Mononuclear cell (primary cell): ENCODE results near the gene PARD3B. TPM values are rescaled to one million over a fixed set of nuclear protein-coding genes. Genes with fewer than 3 reads are reported as not detected.

Experiments used
- H3K27me3 ChIP-seq: 2 replicates; pipeline ENCODE4 v1.6.0; 2011; ENCODE audit warnings: low read length, control low read depth; ENCODE audit not compliant: insufficient read depth
- H3K4me1 ChIP-seq: 2 replicates; pipeline ENCODE4 v1.5.1; 2011; ENCODE audit warnings: mild to moderate bottlenecking, low read length, control low read depth; ENCODE audit not compliant: insufficient read depth
- H3K4me3 ChIP-seq: 2 replicates; pipeline ENCODE4 v1.5.1; 2011; ENCODE audit warnings: mild to moderate bottlenecking, low read length, moderate library complexity
- H3K9me3 ChIP-seq: 2 replicates; pipeline ENCODE4 v1.5.1; 2011; ENCODE audit warnings: low read depth, mild to moderate bottlenecking, control low read depth, low read length
- total RNA-seq: library from RNA; depleted of rRNA; stranded (reverse); fragments of >200 nt; gene quantifications from one replicate; pipeline ENCODE4 v1.2.3, GENCODE V29; 2012

Gene PARD3B
- total RNA-seq, 1 donor, result 0.94 TPM

DNA sequence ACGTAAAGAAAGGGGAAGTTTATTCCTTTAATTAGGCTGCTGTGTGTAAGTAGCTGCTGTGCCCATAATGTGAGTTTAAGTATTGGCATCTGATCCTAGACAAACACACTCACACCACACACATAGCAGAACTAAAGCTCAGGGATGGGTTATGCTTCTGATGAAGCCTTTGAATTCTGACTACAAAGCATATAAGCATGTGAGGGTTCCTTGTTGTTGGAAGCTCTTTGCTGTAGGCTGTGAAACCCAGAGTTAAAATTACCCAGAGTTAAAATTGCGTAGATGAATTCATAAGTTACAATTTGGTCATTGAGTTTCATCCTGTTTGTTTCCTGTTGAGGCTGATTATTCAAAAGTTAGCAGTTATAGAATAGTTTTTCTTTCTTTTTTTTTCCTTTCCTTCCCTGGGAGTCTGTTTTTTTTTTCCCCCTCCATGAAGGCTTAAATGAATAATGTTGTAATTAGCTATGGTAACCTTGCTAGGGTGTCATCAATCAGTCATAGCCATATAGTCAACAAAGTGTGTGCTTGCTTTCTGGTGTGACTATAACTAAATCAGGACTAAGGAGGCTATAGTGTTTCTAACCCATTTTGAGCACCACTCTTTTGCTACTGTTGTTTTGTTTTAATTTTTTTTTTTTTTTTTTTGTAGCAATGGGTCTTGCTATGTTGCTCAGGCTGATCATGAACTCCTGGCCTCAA, 426.1 kb downstream of the PARD3B start:
- H3K27me3 ChIP-seq, result no peaks in the 10 kb centered on the region
- peaks cover 22% of the 10 kb centered on the region for H3K4me1 ChIP-seq
- H3K4me3 ChIP-seq, result no peak overlapping the region
- H3K9me3 ChIP-seq, result no peaks in the 10 kb centered on the region

DNA sequence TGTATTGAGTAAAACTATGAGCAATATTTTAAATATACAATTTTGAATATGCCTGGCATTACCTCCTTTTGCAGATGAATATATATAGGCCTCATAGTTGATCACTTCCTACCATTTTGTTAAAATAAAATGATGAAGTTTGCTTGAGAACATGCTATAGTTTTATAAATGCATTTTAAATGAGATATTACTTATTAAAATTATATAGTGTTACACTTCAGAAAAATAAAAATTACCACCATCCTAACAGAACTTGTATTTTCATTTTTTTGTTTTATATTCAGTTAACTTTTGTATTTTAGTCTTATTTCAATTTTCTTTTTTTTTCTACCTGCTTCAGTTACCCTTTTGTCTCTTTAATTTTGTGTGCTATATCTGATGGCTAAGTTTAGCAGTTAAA, 426.9 kb downstream of the PARD3B start:
- Histone ChIP-seq H3K9me3 (no peaks in the 10 kb centered on the region), H3K4me3 (no peak overlapping the region), H3K4me1 (peaks cover 15% of the 10 kb centered on the region), H3K27me3 (no peaks in the 10 kb centered on the region)

DNA sequence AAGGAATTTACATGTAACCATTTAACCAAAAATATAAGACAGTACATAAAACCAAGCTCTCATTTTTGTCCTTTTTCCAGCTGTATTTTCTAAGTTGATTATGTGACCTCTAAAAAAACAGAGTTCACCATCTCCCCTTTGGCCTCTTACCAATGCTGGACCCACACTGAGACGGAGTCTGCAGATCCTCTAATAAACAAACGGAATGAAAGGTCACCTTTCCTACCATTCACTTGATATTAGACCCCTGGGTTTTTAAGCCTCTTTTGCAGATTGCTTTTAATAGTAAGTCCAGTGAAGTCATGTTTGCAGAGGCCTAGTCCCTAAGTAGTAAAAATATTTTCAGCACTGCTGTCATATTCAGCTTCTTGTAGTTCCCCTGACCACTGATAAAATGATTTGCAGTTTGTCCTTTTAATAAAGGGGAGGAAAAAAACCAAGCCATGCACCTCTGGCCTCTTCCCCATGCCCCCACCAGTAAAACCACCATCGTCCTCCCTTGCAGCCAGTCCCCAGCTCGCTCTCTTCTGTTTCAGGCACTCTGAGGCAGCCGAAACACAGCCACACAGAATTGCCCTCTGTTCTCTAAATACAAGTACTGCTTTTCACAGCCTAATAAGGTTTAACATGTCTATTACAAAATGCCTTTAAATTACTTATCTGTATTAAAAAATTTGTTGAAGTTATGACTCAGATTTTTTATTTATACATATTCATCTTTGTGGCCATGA, 427.5 kb downstream of the PARD3B start:
- Histone ChIP-seq H3K4me1 (peaks cover 9% of the 10 kb centered on the region), H3K27me3 (no peaks in the 10 kb centered on the region), H3K9me3 (no peaks in the 10 kb centered on the region), H3K4me3 (no peak overlapping the region)

DNA sequence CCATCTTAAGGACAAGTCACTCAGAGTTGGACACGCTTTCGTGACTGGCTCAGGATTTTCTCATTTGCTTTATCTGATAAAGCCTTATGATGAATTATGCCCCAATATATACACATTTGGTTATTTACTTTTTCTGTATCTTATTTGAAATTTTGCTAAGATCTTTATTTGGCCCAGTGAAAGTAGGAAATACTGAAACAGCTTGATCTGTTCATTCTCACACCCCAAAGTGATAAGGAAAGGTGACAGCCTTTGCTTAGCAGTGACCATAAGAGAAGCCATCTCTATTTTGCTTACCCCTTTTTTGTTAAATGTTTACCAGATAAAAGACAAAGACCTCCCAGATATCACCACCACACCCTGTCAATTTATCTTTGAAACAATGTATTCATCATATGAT, 428.3 kb downstream of the PARD3B start:
- H3K9me3 ChIP-seq, result no peaks in the 10 kb centered on the region
- H3K4me3 ChIP-seq, result no peak overlapping the region
- peaks cover 3% of the 10 kb centered on the region for H3K4me1 ChIP-seq
- no peaks in the 10 kb centered on the region for H3K27me3 ChIP-seq

DNA sequence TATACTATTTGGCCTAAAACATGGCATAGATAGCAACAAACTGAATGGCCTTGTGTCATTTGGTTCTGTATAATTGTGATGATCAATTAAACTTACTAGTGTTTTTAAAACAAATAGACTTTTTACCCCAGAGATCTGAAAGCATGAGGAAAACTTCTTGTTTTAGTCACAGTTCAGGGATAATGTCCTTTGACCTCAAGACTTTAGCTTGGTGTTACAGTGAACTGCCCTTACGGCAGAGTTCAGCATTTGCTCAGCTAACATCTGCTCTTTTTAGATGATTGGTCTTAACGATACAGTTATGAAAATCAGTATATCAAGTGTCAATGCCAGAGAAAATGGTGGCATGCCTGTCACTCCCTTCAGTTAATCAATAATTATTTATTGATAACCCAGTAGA, 429.2 kb downstream of the PARD3B start:
- H3K9me3 ChIP-seq, result no peaks in the 10 kb centered on the region
- no peak overlapping the region for H3K4me3 ChIP-seq
- H3K4me1 ChIP-seq, result peaks cover 3% of the 10 kb centered on the region
- no peaks in the 10 kb centered on the region for H3K27me3 ChIP-seq

DNA sequence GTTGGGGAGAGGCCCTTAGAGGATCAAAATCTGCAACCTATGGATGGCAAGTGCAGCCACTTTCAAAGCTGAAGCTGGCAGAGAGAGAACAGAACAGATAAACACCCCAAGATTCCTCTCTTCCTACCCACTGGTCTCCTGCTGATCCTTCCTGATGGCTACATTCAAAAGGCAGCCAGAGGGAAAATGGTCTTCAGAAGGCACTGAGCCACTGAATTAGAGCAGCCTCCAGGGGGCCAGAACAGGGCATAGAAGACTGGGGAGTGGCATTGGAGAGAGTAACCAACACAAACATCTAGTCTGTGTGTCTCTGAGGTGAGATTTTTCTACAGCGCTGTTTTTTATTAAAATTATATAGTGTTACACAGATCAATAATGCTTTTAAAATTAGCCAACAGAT, 432.6 kb downstream of the PARD3B start:
- no peak overlapping the region for H3K4me3 ChIP-seq
- no peaks in the 10 kb centered on the region for H3K9me3 ChIP-seq
- H3K27me3 ChIP-seq, result no peaks in the 10 kb centered on the region
- H3K4me1 ChIP-seq, result peaks cover 4% of the 10 kb centered on the region

DNA sequence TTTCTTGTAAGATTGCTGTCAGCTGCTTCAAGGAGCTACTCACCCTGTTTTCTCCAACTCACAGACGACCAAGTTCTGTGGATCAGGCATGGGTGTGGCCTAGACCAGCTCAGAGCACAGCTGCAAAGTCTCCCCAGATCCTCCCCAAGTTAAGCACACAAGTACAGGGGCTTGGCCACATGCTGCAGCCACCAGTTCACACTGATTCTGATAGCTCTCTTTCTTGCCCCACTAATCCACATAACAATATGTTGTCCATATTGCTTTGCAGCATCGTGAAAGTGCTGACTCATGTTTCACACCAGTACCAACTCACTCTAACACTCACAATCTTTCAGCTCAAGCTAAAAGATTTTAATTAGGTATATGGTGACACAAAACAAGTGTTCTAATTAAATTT, 437.0 kb downstream of the PARD3B start:
- Histone ChIP-seq H3K4me1 (peaks cover 4% of the 10 kb centered on the region), H3K27me3 (no peaks in the 10 kb centered on the region), H3K9me3 (no peaks in the 10 kb centered on the region), H3K4me3 (no peak overlapping the region)

DNA sequence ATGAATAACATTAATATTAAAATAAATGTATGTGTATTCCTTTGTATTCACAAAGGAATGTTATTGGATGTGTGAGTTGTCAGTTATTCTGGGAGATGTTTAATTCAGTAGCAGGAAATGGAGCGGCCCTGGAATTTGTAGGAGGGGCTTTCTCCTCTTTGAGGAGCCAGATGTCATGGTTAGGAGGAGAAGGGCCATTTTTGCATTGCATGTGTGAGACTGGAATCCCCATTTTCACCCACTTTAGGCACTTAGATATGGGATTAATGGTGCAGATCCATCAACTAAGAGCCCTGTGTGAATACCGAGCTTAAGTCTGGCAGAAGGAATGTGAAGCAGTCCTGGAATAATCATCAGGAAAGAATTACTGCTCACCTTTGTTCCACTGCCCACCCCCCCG, 439.2 kb downstream of the PARD3B start:
- Histone ChIP-seq H3K27me3 (no peaks in the 10 kb centered on the region), H3K4me3 (no peak overlapping the region), H3K4me1 (peaks cover 4% of the 10 kb centered on the region), H3K9me3 (no peaks in the 10 kb centered on the region)

DNA sequence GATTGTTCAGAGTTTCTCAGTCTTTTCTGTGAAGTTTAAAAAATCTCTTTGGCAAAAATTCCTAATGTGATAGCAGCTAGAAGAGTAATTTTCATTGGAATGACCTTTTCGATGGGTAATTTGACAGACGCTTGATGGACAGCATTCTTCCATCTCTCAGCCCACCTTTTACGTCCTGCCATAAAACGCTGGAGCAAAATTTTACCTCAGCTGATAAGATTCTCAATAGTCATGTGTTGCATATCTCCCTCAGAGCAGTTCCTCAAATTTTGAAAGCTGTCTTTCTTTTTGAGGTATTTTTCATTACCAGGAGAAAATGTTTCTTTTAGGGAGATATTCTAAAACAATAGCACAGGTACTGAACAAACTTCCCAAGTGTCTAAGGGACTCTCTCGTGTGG, 441.4 kb downstream of the PARD3B start:
- Histone ChIP-seq H3K4me3 (no peak overlapping the region), H3K27me3 (no peaks in the 10 kb centered on the region), H3K4me1 (peaks cover 4% of the 10 kb centered on the region), H3K9me3 (no peaks in the 10 kb centered on the region)

DNA sequence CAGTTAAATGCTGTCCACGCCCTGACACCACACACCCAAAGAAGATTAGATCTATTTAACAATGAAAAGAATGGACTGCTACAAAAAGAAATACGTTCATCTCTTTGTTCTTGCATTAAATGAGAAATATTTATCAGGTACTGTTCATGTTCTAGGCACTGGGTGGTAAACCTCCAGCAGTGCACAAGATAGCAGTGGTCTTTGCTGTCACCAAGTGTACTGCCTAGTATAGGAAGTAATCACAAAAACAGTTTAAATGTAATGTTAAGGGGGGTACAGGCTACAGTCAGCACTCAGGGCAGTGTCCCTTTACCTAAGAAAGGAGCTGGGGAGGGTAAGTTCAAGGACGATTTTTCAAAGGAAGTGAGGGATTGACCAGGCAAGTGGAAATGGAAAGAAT, 443.6 kb downstream of the PARD3B start:
- H3K9me3 ChIP-seq, result no peaks in the 10 kb centered on the region
- no peaks in the 10 kb centered on the region for H3K4me1 ChIP-seq
- H3K27me3 ChIP-seq, result no peaks in the 10 kb centered on the region
- H3K4me3 ChIP-seq, result no peak overlapping the region

DNA sequence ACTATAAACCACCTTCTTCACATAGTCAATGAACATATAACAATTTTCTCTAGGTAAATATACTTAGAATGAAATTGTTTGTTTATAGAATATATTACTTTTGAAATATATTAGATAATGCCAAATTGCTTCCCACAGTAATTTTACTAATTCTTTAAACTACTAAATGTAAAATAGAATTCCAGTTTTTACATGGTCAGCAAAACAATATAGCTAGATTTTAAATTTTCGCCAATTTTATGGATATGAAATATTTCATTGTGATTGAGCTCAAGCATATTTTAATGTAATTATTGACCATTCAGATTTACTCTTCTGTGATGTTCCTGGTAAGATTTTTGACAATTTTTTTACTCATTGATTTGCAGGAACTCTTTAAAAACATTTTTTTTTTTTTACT, 444.6 kb downstream of the PARD3B start:
- no peak overlapping the region for H3K4me3 ChIP-seq
- H3K4me1 ChIP-seq, result no peaks in the 10 kb centered on the region
- H3K9me3 ChIP-seq, result no peaks in the 10 kb centered on the region
- H3K27me3 ChIP-seq, result no peaks in the 10 kb centered on the region

DNA sequence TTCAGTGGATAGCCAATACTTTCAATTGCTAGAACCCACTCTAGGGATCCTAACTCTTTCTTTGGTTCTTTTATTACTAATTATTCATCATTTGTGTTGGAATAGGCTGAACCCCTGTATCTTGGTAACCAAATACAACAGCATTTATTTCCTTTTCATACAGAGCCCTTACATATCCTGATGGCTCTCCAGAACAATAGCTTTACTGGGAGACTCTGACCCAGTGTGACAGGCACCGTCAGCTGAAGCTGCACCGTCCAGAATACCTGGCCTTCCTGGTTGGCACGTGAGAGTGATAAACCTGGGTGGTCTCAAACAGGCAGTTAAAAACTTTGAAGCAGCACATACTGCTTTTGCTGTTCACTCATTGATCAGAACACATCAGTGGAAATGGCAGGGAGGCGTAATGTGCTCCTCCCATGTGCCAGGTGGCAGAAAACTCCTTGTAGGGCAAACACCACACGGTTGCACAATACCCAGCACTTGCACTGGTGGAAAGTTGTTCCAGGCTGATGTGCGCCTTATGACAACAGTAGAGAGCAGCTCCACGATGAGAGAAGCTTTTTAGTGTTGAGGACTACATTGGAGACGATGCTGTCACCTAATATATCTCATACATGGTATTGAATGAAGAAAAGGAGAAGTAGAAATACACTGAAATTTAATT, 456.2 kb downstream of the PARD3B start:
- peaks cover 9% of the 10 kb centered on the region for H3K4me1 ChIP-seq
- no peaks in the 10 kb centered on the region for H3K9me3 ChIP-seq
- H3K27me3 ChIP-seq, result no peaks in the 10 kb centered on the region
- no peak overlapping the region for H3K4me3 ChIP-seq

DNA sequence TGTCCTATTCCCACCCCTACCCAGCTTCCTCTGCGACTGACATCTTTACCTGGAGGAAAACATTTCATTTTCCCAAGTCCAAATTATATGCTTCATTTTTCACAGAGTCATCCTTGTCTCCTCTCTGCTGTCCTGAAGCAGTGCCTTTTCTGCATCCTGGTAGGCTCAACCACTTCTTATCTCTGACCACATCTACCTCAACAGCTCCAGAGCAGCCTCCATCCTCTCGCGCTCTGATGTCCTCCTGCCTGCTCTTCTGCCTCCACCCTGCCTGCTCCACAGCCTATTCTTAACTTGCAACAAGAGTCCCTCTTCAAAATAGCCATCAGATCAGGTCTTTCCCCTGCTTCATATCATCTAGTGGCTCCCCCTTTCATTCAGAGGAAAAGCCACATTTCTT, 457.1 kb downstream of the PARD3B start:
- Histone ChIP-seq H3K4me1 (peaks cover 9% of the 10 kb centered on the region), H3K9me3 (no peaks in the 10 kb centered on the region), H3K4me3 (no peak overlapping the region), H3K27me3 (no peaks in the 10 kb centered on the region)

DNA sequence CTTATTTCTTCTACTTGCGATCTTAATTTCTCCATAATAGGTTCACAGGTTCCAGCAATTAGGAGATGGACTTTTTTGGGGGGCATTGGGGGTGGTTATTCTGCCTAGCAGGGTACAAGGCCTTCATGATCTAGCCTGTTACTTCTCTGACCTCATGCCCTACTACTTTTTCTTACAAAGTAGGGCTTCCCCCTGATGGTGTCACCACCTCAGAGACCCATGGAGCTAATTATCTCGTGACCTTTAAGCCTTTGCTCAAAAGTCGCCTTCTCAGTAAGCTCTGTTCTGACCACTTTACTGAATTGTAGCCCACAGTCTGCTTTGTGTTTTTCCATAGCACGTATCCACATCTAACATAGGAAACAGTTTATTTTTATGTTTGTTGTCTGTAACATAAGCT, 458.0 kb downstream of the PARD3B start:
- peaks cover 9% of the 10 kb centered on the region for H3K4me1 ChIP-seq
- H3K4me3 ChIP-seq, result no peak overlapping the region
- no peaks in the 10 kb centered on the region for H3K9me3 ChIP-seq
- no peaks in the 10 kb centered on the region for H3K27me3 ChIP-seq

DNA sequence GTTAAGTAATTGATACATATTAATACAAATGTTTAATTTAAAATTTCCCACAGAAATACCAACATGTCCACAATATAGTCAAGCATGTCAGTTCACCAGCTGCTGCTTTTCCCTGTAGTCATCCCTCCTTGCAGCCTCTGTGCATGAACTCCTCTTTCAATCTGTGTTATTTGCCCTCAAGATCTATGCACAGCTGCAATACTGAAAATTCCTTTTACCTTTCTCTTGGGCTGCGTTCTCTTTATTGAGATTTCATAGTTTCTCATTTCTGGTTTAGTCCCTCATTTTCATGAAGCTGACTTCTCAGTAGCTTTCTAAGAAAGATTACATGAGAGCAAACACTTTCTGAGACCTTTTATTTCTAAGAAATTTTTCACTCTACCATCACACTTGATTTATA, 464.9 kb downstream of the PARD3B start:
- Histone ChIP-seq H3K9me3 (no peaks in the 10 kb centered on the region), H3K27me3 (no peaks in the 10 kb centered on the region), H3K4me1 (no peaks in the 10 kb centered on the region), H3K4me3 (no peak overlapping the region)
